Ectodermal cell (in vitro differentiated cells): ENCODE results near the gene C2orf81. TPM values are rescaled to one million over a fixed set of nuclear protein-coding genes. Genes with fewer than 3 reads are reported as not detected.
"Not testable (repeated sequence)": the region's sequence is repeated elsewhere in the genome, so short reads cannot be mapped to it uniquely, and the experiment has no call there.

Experiments
- H3K27ac ChIP-seq: 2 replicates; pipeline ENCODE4 v1.7.0; 2013; ENCODE audit warnings: mild to moderate bottlenecking, low read depth, low read length; ENCODE audit not compliant: insufficient read depth, poor library complexity, severe bottlenecking
- H3K27me3 ChIP-seq: 2 replicates; pipeline ENCODE4 v1.7.0; 2013; ENCODE audit warnings: mild to moderate bottlenecking, low read length; ENCODE audit not compliant: insufficient read depth, control insufficient read depth, poor library complexity, severe bottlenecking
- H3K36me3 ChIP-seq: one replicate; pipeline ENCODE4 v1.7.0; 2013; ENCODE audit warnings: low read length; ENCODE audit not compliant: control insufficient read depth, insufficient read depth
- H3K4me1 ChIP-seq: one replicate; pipeline ENCODE4 v1.7.0; 2013; ENCODE audit warnings: low read length; ENCODE audit not compliant: control insufficient read depth, insufficient read depth
- H3K4me3 ChIP-seq: 2 replicates; pipeline ENCODE4 v1.7.0; 2013; ENCODE audit warnings: low read depth, low read length, control low read depth; ENCODE audit not compliant: insufficient read depth
- H3K9me3 ChIP-seq: 2 replicates; pipeline ENCODE4 v1.7.0; 2013; ENCODE audit warnings: mild to moderate bottlenecking, low read length, moderate library complexity; ENCODE audit not compliant: control insufficient read depth
- WGBS, 2 experiments: methylation state at CpG; one replicate each; pipeline ENCODE4 v1.1.7; 2013; ENCODE audit warnings: missing lambda C conversion rate in 2 of 2; 5-methylcytosine and 5-hydroxymethylcytosine counted together
- polyA plus RNA-seq, 4 experiments: library from polyadenylated mRNA; stranded (reverse); fragments of 50-300 nt; gene quantifications; one replicate each; pipeline ENCODE4 v1.2.3, GENCODE V29; 2013

The C2orf81 gene
- polyA plus RNA-seq (2013, experiment 1 of 4) = 9.8 TPM
- 8.0 TPM for polyA plus RNA-seq (2013, experiment 2 of 4)
- polyA plus RNA-seq (2013, experiment 3 of 4) = 8.1 TPM
- 7.5 TPM for polyA plus RNA-seq (2013, experiment 4 of 4)

DNA sequence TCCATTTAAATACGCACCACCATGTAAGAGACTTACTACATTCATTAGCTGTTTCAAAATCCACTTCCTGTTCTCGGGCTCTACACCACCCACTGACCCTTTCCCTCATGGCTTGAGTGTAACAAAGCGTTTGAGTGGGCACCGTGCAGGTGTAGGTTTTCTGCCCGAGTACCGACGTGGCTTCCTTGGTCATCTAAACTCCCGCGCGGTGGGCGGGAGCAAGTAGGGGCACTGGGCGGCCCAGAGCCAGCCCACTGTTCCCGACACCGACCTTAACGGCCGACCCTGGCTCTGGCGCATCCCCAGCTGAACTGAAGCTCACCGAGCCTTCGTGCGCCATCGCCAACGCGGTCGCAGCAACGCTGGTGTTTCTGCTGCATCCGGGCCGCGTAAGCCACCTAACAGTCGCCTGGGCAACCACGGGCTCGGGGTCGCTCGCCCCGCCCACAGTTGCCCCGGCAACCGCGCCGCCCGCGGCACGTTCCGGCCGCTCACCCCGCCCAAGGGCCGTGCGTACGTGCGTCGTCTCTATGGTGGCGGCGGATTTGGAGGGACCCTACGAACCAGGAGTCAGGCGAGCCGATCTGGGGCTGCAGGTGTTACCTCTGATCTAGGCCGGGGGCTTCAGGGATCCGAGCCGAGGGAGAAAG is at the start of gene C2orf81, which contains the start of gene WDR54:
Gene C2orf81, minus strand, starts transcription at position 399 of the 650 bp plus-strand sequence. Its CDS starts 59 bp downstream, at position 340.
Gene WDR54, plus strand, starts transcription at position 510 of the 650 bp plus-strand sequence. CDS start 424 bp downstream, outside the sequence.
- Histone ChIP-seq H3K36me3 (peaks cover 10% of the 10 kb centered on the region), H3K9me3 (no peaks in the 10 kb centered on the region), H3K27me3 (peaks cover 5% of the 10 kb centered on the region), H3K4me3 (peak within 1 kb of the TSS; percentile 74), H3K4me1 (peaks cover 5% of the 10 kb centered on the region), H3K27ac (peak within 1 kb of the TSS; percentile 72)
- WGBS, 2 experiments = 2% methylated on average over 57 of the region's 57 CpGs

DNA sequence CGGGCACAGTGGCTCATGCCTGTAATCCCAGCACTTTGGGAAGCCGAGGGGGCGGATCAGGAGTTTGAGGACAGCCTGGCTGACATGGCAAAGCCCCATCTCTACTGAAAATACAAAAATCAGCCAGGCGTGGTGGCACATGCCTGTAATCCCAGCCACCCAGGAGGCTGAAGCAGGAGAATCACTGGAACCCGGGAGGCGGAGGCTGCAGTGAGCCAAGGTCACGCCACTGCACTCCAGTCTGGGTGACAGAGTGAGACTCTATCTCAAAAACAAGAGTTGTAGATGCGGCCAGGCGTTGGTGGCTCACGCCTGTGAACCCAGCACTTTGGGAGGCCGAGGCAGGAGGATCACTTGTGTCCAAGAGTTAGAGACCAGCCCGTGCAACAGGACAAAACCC is 49.3 kb upstream of the C2orf81 start:
- 93 to 94% methylated on average over 11 to 12 of the region's 12 CpGs for WGBS, 2 experiments
- not testable (repeated sequence) for H3K27ac ChIP-seq, H3K9me3 ChIP-seq, H3K4me3 ChIP-seq, H3K27me3 ChIP-seq
- Histone ChIP-seq H3K4me1 (peaks cover 13% of the 10 kb centered on the region), H3K36me3 (peaks cover 15% of the 10 kb centered on the region)

DNA sequence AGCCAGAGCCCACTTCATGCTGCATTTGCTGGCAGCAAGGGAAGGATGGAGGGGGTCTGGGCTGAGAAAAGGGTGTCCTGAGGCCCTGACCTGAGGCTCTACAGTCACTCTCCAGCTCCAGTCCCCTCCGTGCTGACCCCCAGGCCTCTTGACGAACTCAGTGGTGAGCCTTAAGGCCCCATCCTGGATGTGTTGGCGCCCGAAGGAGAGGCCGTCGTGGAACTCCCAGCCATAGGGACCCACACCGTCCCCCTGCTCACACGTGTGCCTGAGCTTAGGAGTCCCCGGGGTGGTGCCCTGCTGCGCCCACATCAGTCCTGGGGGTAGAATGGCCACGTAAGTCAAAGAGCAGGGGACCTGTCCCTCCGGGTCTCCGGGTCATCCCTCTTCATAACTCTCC is 43.0 kb upstream of the C2orf81 start:
- Histone ChIP-seq H3K27me3 (no peaks in the 10 kb centered on the region), H3K27ac (no peak overlapping the region), H3K36me3 (peaks cover 8% of the 10 kb centered on the region), H3K4me3 (peak overlapping the region; percentile 81), H3K4me1 (peaks cover 5% of the 10 kb centered on the region), H3K9me3 (no peaks in the 10 kb centered on the region)
- WGBS, 2 experiments = 15% methylated on average over 13 of the region's 13 CpGs

DNA sequence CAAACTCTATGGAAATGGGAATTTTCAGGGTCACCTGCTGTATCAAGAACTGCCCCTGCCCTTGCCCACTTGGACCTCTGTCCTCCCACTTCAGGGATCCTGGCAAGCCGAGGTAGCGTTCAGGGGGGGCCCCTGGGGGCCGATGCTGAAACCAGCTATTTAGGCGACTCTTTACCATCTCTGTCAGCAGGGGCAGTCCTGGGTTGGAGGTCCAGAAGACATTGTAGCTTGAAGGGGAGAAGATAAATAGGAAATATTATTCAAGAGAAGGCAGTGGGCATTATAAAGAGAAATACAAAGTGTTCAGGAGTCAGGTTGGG is 41.3 kb upstream of the C2orf81 start:
- Histone ChIP-seq H3K9me3 (no peaks in the 10 kb centered on the region), H3K27ac (no peak overlapping the region), H3K27me3 (no peaks in the 10 kb centered on the region), H3K4me3 (no peak overlapping the region), H3K36me3 (peaks cover 8% of the 10 kb centered on the region), H3K4me1 (peaks cover 5% of the 10 kb centered on the region)
- 92 to 97% methylated on average over 4 of the region's 4 CpGs for WGBS, 2 experiments

DNA sequence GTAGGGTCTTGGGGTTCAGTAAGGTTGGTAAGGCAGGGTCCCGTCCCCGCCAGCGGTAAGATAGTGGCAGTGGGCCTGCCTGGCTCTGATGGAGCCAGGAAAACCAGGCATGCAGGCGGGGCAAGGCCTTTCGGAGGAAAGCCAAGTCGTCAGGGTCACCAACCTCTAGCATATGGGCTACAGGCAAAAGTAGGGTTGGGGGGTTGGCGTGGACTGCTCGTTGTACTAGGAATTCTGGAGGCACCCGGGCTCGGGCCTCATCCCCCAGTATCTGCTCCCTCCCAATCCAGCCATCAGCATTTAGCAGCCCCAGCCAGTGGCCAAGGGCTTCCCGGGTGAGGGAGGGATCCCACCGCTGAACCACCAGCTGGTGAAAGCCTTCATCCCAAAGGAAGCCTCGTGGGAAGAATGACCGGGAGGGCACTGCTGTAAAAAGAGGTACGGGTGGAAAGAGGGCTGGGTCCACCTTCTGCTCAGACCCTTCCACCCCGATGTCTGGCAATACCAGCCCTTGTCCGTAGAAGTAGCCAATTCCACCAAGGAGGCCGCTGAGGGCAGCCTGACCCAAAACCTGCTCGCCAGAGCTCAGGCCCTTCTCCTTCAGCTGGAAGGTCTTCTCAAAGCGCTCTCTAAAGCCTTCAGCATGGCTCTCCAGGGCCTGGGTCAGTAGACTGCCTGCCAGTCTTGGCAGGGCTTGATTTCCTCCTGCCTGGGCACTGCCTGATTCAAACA is 40.8 kb upstream of the C2orf81 start:
- H3K36me3 ChIP-seq = peaks cover 8% of the 10 kb centered on the region
- no peak overlapping the region for H3K27ac ChIP-seq
- H3K27me3 ChIP-seq = no peaks in the 10 kb centered on the region
- 96% methylated on average over 20 of the region's 20 CpGs for WGBS, 2 experiments
- H3K4me3 ChIP-seq = no peak overlapping the region
- H3K9me3 ChIP-seq = no peaks in the 10 kb centered on the region
- peaks cover 5% of the 10 kb centered on the region for H3K4me1 ChIP-seq

DNA sequence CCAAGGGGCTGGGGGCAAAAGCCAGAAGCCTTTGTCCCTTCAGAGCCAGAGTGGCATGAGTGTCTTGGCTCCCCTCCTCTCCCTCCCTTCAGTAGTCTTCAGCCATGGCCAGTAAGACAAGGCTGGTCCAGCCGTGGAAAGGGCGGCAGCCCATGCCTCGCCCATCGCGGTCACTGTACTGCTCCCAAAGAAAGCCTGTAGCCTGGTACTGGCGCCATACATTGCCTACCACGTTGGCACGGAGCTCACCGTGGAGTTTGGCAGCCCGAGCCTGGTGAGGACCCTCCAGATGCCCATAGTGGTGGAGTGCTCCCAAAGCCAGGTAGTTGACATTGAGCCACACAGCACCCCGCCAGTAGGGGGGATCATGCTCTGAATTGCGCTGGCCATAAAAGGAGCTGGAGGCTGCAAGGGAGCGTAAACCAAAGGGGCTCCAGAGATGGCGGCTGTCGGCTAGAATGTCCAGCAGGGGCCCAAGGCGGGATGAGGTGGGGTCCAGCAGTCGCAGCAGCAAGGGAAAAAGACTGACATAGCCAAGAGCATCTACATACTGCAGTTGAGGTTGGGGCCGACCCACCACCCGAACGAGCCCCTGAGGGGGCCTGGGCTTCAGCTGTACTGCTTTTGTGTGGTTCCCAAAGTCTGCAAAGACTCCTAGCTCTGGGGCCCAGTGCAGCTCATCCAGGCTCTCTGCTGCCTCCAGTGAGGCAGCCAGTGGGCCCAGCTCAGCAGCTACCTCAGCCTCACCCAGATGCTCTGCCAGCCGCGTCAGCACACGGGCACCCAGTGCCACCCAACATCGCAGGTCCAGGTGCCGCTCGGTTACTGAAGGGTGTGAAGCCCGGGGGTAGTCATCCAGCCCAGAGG is 40.0 kb upstream of the C2orf81 start:
- H3K36me3 ChIP-seq = peaks cover 8% of the 10 kb centered on the region
- no peak overlapping the region for H3K4me3 ChIP-seq
- H3K27ac ChIP-seq = no peak overlapping the region
- H3K9me3 ChIP-seq = no peaks in the 10 kb centered on the region
- no peaks in the 10 kb centered on the region for H3K27me3 ChIP-seq
- WGBS, 2 experiments = 95 to 96% methylated on average over 27 of the region's 27 CpGs
- peaks cover 12% of the 10 kb centered on the region for H3K4me1 ChIP-seq

DNA sequence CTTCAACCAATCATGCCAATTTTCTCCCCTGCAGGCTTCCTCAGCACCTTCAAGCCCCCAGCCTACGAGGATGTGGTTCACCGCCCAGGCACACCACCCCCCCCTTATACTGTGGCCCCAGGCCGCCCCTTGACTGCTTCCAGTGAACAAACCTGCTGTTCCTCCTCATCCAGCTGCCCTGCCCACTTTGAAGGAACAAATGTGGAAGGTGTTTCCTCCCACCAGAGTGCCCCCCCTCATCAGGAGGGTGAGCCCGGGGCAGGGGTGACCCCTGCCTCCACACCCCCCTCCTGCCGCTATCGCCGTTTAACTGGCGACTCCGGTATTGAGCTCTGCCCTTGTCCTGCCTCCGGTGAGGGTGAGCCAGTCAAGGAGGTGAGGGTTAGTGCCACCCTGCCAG is 38.8 kb upstream of the C2orf81 start:
- H3K4me3 ChIP-seq, H3K27me3 ChIP-seq, H3K36me3 ChIP-seq, H3K9me3 ChIP-seq, H3K27ac ChIP-seq: not testable (repeated sequence)
- 94 to 96% methylated on average over 10 of the region's 10 CpGs for WGBS, 2 experiments
- peaks cover 17% of the 10 kb centered on the region for H3K4me1 ChIP-seq

DNA sequence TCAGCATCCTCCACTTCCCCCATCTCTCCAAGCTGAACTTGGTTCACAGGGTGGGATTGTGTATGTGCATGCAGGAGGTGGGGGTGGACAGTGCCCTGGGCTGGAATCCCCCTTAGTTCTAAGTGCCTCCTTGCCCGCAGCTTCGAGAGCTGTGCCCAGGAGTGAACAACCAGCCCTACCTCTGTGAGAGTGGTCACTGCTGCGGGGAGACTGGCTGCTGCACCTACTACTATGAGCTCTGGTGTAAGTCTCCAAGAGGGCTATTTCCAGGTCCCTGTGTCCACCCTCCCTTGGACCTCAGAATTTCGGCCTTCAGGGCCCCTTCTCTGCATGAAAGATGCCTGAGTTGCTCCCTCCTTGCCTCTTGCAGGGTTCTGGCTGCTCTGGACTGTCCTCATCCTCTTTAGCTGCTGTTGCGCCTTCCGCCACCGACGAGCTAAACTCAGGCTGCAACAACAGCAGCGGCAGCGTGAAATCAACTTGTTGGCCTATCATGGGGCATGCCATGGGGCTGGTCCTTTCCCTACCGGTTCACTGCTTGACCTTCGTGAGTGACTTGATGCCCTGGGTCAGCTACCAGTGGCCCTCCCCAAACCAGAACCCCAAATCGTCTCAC is 38.2 kb upstream of the C2orf81 start:
- peaks cover 17% of the 10 kb centered on the region for H3K4me1 ChIP-seq
- H3K9me3 ChIP-seq, H3K36me3 ChIP-seq, H3K27me3 ChIP-seq, H3K27ac ChIP-seq: not testable (repeated sequence)
- peak overlapping the region; percentile 96 for H3K4me3 ChIP-seq
- 88 to 91% methylated on average over 13 of the region's 13 CpGs for WGBS, 2 experiments

GRCh38 chr2:74458938-74459363 is 37.5 kb upstream of the C2orf81 start:
- Histone ChIP-seq H3K9me3 (no peaks in the 10 kb centered on the region), H3K4me3 (peak overlapping the region; percentile 96), H3K4me1 (peaks cover 12% of the 10 kb centered on the region), H3K36me3 (peaks cover 8% of the 10 kb centered on the region), H3K27ac (no peak overlapping the region), H3K27me3 (no peaks in the 10 kb centered on the region)
- WGBS, 2 experiments = 3 to 14% methylated on average over 9 to 10 of the region's 10 CpGs
